Progenitor cell of endocrine pancreas (in vitro differentiated cells): ENCODE data around the gene PADI3. TPM values are rescaled to one million over a fixed set of nuclear protein-coding genes. Genes with fewer than 3 reads are reported as not detected.

Experiments used
- DNase-seq: peaks from one replicate; pipeline ENCODE4 v3.0.0; 2021; ENCODE audit warnings: low spot score; ENCODE audit not compliant: unreplicated experiment
- H3K27ac Mint-ChIP-seq: 2 replicates; pipeline ENCODE4 v1.8.0; 2021; ENCODE audit warnings: mild to moderate bottlenecking, moderate library complexity, mixed read lengths
- H3K27me3 Mint-ChIP-seq: 2 replicates; pipeline ENCODE4 v1.8.0; 2021; ENCODE audit warnings: mixed read lengths
- H3K36me3 Mint-ChIP-seq: 2 replicates; pipeline ENCODE4 v1.8.0; 2022; ENCODE audit warnings: mixed read lengths; ENCODE audit not compliant: insufficient read depth
- H3K4me1 Mint-ChIP-seq: 2 replicates; pipeline ENCODE4 v1.8.0; 2021; ENCODE audit warnings: low read depth, mixed read lengths
- H3K4me3 Mint-ChIP-seq: 2 replicates; pipeline ENCODE4 v1.8.0; 2021; ENCODE audit warnings: low read depth, mild to moderate bottlenecking, moderate library complexity, mixed read lengths
- H3K9me3 Mint-ChIP-seq: 2 replicates; pipeline ENCODE4 v1.8.0; 2021; ENCODE audit warnings: low read depth, mixed read lengths
- total RNA-seq: library from RNA; stranded (reverse); gene quantifications from 2 replicates; pipeline ENCODE4 v1.2.1, GENCODE V29; 2021
- TF ChIP-seq, protein P1 (sequence below): fragments of 200-600 bp; sonication (generic); IDR thresholded peaks from one replicate; pipeline ENCODE4 v1.5.0; 2021; ENCODE audit warnings: antibody characterized with exemption, mild to moderate bottlenecking; ENCODE audit not compliant: unreplicated experiment

PADI3 gene
- total RNA-seq, 1 donor from 2014 or later = not detected

DNA sequence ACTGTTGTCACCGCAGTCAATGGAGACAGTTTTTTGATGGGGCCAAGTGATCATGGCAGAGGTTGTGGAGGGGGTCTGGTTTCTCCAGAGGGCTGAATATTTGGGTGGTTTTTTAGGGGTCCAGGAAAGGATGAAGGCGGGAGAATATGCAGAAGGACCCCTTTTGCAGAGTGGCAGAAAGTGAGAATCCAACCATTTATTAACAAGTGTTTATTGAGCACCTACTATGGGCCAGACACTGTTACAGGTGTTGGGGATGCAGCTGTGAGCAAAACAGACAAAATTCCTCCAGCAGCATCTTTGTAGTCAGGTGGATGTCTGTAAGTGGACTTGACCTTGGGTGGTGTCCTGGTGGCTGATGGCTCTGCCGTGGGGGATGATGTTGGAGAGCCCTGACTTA lies 28.6 kb upstream of the PADI3 start:
- DNase-seq = no peak
- H3K4me1 Mint-ChIP-seq = no peaks in the 10 kb centered on the region
- H3K4me3 Mint-ChIP-seq = no peak overlapping the region
- H3K36me3 Mint-ChIP-seq = no peaks in the 10 kb centered on the region
- H3K27ac Mint-ChIP-seq = no peak overlapping the region
- TF ChIP-seq, protein P1, sequence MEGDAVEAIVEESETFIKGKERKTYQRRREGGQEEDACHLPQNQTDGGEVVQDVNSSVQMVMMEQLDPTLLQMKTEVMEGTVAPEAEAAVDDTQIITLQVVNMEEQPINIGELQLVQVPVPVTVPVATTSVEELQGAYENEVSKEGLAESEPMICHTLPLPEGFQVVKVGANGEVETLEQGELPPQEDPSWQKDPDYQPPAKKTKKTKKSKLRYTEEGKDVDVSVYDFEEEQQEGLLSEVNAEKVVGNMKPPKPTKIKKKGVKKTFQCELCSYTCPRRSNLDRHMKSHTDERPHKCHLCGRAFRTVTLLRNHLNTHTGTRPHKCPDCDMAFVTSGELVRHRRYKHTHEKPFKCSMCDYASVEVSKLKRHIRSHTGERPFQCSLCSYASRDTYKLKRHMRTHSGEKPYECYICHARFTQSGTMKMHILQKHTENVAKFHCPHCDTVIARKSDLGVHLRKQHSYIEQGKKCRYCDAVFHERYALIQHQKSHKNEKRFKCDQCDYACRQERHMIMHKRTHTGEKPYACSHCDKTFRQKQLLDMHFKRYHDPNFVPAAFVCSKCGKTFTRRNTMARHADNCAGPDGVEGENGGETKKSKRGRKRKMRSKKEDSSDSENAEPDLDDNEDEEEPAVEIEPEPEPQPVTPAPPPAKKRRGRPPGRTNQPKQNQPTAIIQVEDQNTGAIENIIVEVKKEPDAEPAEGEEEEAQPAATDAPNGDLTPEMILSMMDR = no peak
- peaks cover 28% of the 10 kb centered on the region for H3K27me3 Mint-ChIP-seq
- H3K9me3 Mint-ChIP-seq = no peaks in the 10 kb centered on the region

DNA sequence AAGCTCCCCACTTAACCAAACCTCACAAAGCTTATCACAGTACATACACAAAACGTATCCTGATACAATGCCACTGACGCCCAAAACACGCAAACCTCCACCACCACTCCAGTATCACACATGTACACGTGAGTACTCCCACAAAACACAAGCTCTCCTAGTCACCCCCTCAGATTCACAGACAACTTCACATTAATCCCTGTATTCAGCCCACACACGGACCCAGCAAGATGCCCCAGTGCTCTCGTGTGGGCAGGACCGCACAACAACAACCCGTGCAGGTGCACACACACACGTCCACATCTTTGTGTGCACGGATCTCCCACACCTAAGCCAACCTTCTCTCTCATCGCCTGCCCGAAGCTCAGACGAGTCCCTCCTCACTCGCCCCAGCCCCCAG lies 26.3 kb upstream of the PADI3 start:
- DNase-seq = no peak
- Mint-ChIP-seq H3K4me1 (no peaks in the 10 kb centered on the region), H3K4me3 (no peak overlapping the region), H3K27ac (no peak overlapping the region), H3K27me3 (peaks cover 17% of the 10 kb centered on the region), H3K36me3 (no peaks in the 10 kb centered on the region), H3K9me3 (no peaks in the 10 kb centered on the region)
- TF ChIP-seq, protein P1 = no peak

DNA sequence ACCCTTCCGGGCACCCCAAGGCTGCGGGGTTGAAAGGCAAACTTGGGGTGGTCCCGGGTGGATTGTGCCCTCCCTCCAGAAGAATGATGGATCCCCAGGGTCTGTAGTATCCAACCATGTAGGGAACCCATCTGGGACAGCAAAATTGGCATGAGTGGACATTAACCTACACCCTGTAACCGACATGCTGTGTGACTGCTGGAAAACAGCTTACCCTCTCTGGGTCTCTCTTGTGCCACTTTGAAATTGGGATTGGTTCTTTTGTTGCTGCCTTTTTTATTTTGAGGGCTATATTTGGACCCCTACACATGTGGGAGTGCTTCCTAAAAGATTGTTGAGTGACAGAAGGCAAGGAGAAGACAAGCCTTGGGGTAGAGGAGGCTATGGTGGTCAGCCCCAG lies 24.5 kb upstream of the PADI3 start:
- Mint-ChIP-seq H3K27ac (no peak overlapping the region), H3K9me3 (no peaks in the 10 kb centered on the region), H3K27me3 (peaks cover 17% of the 10 kb centered on the region), H3K36me3 (no peaks in the 10 kb centered on the region), H3K4me3 (no peak overlapping the region), H3K4me1 (no peaks in the 10 kb centered on the region)
- TF ChIP-seq, protein P1 = no peak
- DNase-seq = no peak

DNA sequence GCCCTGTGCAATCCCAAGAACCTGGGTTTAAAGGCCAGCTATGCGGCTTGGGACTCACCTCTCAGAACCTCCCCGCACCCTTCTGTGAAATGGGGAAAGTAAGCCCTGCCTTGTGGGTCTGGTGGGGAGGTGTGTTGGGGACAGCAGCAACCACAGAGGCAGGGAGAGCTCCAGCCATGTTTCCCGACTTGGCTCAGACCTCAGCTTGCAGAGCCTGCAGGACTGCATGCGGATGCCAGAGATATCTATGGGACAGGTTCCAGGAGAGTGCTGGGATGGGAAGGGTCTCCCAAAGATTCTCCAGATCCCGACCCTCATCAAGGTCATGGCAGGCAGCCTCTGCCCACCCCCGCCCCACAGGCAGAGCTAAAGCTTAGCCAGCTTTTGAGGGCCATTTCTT lies 23.8 kb upstream of the PADI3 start:
- TF ChIP-seq, protein P1 = no peak
- peaks cover 20% of the 10 kb centered on the region for H3K27me3 Mint-ChIP-seq
- H3K36me3 Mint-ChIP-seq = no peaks in the 10 kb centered on the region
- no peaks in the 10 kb centered on the region for H3K4me1 Mint-ChIP-seq
- DNase-seq = no peak
- no peak overlapping the region for H3K27ac Mint-ChIP-seq
- H3K4me3 Mint-ChIP-seq = no peak overlapping the region
- H3K9me3 Mint-ChIP-seq = no peaks in the 10 kb centered on the region

DNA sequence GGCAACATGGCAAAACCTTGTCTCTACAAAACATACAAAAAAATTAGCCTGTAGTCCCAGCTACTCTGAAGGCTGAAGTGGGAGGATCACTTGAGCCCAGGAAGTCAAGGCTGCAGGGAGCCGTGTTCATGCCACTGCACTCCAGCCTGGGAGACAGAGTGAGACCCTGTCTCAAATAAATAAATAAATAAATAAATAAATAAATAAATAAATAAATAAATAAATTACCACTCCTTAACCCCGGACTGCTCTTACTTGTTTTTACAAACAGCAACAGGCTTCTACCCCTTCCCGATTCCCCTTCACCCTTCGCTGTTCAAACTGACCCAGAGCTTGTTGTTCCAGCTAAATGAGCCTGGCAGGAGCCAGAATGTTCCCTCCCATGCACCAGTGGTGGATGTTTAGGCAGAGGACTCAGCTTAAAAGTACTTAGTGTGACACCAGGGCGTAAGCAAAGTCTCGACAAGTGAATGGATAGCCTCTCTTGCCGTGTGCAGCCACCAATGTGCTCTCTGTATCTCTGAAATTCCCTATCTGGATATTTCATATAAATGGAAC lies 21.5 kb upstream of the PADI3 start:
- no peak overlapping the region for H3K4me3 Mint-ChIP-seq
- H3K4me1 Mint-ChIP-seq = no peaks in the 10 kb centered on the region
- DNase-seq = no peak
- peaks cover 12% of the 10 kb centered on the region for H3K27me3 Mint-ChIP-seq
- H3K9me3 Mint-ChIP-seq = no peaks in the 10 kb centered on the region
- H3K36me3 Mint-ChIP-seq = no peaks in the 10 kb centered on the region
- no peak overlapping the region for H3K27ac Mint-ChIP-seq
- TF ChIP-seq, protein P1 = no peak
